H1 (cell line): ENCODE results near the gene PDIA2. TPM values are rescaled to one million over a fixed set of nuclear protein-coding genes. Genes with fewer than 3 reads are reported as not detected.

Source experiments
- CTCF ChIA-PET: fragments of 300-600 bp; sonication (Branson Sonifier 250); formaldehyde crosslinking; loops from one replicate; lab custom pipeline; 2021; ENCODE audit not compliant: partially characterized antibody; lab: Charles Lee
- POLR2A ChIA-PET: fragments of 300-600 bp; sonication (Branson Sonifier 250); formaldehyde crosslinking; loops from one replicate; lab custom pipeline; 2021; ENCODE audit warnings: inconsistent platforms; ENCODE audit not compliant: partially characterized antibody; lab: Charles Lee
- DNase-seq, 2 experiments: peaks; one replicate each; pipeline versions ENCODE4 v3.0.0 to v3.0.0-alpha.2; 2010 to 2022; ENCODE audit warnings: low spot score in 2 of 2, low read depth in 1 of 2, mixed read lengths in 1 of 2
- FAIRE-seq: peaks from 2 replicates; lab custom pipeline; 2011; peaks lifted over from hg19 to GRCh38; lab: Jason Lieb, UNC
- H2AFZ ChIP-seq: 2 replicates; pipeline ENCODE4 v1.8.1; 2012; ENCODE audit warnings: low read length, inconsistent platforms
- H2AK5ac ChIP-seq: 2 replicates; pipeline ENCODE4 v1.6.1; 2013; ENCODE audit warnings: low read depth, low read length
- H2BK120ac ChIP-seq: replicated peaks from 2 replicates; pipeline ENCODE3; 2013; ENCODE audit warnings: low read depth, low read length, inconsistent platforms
- H2BK12ac ChIP-seq: 2 replicates; pipeline ENCODE4 v1.6.1; 2013; ENCODE audit warnings: low read depth, low read length
- H2BK15ac ChIP-seq: 2 replicates; pipeline ENCODE4 v1.6.1; 2013; ENCODE audit warnings: low read length
- H2BK20ac ChIP-seq: 2 replicates; pipeline ENCODE4 v1.6.1; 2013; ENCODE audit warnings: low read length
- H2BK5ac ChIP-seq: 2 replicates; pipeline ENCODE4 v1.6.1; 2013; ENCODE audit warnings: low read depth, low read length
- H3K14ac ChIP-seq: 2 replicates; pipeline ENCODE4 v1.6.1; 2013; ENCODE audit warnings: inconsistent platforms; ENCODE audit not compliant: insufficient read length
- H3K18ac ChIP-seq: 2 replicates; pipeline ENCODE4 v1.6.1; 2013; ENCODE audit warnings: low read length; ENCODE audit errors: extremely low read depth
- H3K23ac ChIP-seq: 2 replicates; pipeline ENCODE4 v1.6.1; 2013; ENCODE audit warnings: inconsistent platforms; ENCODE audit not compliant: insufficient read length
- H3K23me2 ChIP-seq: 2 replicates; pipeline ENCODE4 v1.6.1; 2013; ENCODE audit warnings: low read depth, low read length
- H3K27ac ChIP-seq: 2 replicates; pipeline ENCODE4 v1.6.1; 2011; ENCODE audit warnings: low read depth, low read length, inconsistent platforms
- H3K27me3 ChIP-seq, 4 experiments: replicated peaks in 1 of 4; 1 replicate in 1 of 4; 2 replicates in 3 of 4; pipeline versions ENCODE4 v1.6.1 to v1.8.1; 2011 to 2013; ENCODE audit warnings: low read length in 3 of 4, mild to moderate bottlenecking in 3 of 4, inconsistent platforms in 2 of 4, mixed read lengths in 2 of 4, moderate library complexity in 1 of 4; ENCODE audit not compliant: control insufficient read depth in 3 of 4, insufficient read depth in 3 of 4; ENCODE audit errors: extremely low read depth in 1 of 4
- H3K36me3 ChIP-seq, 4 experiments: 2 replicates each; pipeline versions ENCODE4 v1.6.1 to v1.8.1; 2011 to 2013; ENCODE audit warnings: mild to moderate bottlenecking in 4 of 4, low read length in 3 of 4, moderate library complexity in 2 of 4, control low read depth in 1 of 4, inconsistent platforms in 1 of 4; ENCODE audit not compliant: insufficient read depth in 4 of 4, control insufficient read depth in 2 of 4
- H3K4ac ChIP-seq: replicated peaks from 2 replicates; pipeline ENCODE3; 2013; ENCODE audit warnings: low read length, low read depth, mixed read lengths, inconsistent platforms; ENCODE audit not compliant: insufficient read length
- H3K4me1 ChIP-seq, 4 experiments: replicated peaks in 1 of 4; 1 replicate in 1 of 4; 2 replicates in 3 of 4; pipeline versions ENCODE4 v1.6.1 to v1.8.1; 2011 to 2013; ENCODE audit warnings: low read length in 3 of 4, inconsistent platforms in 2 of 4, mixed read lengths in 1 of 4; ENCODE audit not compliant: insufficient read depth in 4 of 4, control insufficient read depth in 3 of 4
- H3K4me2 ChIP-seq, 2 experiments: 2 replicates each; pipeline versions ENCODE4 v1.6.1 to v1.8.1; 2011 to 2013; ENCODE audit warnings: low read depth in 2 of 2, low read length in 2 of 2, control low read depth in 1 of 2, inconsistent platforms in 1 of 2, mild to moderate bottlenecking in 1 of 2; ENCODE audit not compliant: insufficient read depth in 1 of 2
- H3K4me3 ChIP-seq, 4 experiments: fragments of 200-600, 300-600 bp in 1 of 4; sonication (generic), shearing (Covaris generic), sonication (Bioruptor Twin) in 1 of 4; 2 replicates each; pipeline versions ENCODE4 v1.5.1 to v1.8.1; 2011 to 2016; ENCODE audit warnings: low read length in 4 of 4, low read depth in 3 of 4, control low read depth in 2 of 4, inconsistent platforms in 2 of 4, mild to moderate bottlenecking in 2 of 4, mixed read lengths in 1 of 4, moderate library complexity in 1 of 4; ENCODE audit not compliant: insufficient read depth in 2 of 4; ENCODE audit errors: extremely low read depth in 1 of 4
- H3K56ac ChIP-seq: replicated peaks from 2 replicates; pipeline ENCODE3; 2013; ENCODE audit warnings: low read depth, mild to moderate bottlenecking, mixed read lengths, low read length, inconsistent platforms; ENCODE audit not compliant: insufficient read length
- H3K79me1 ChIP-seq: 2 replicates; pipeline ENCODE4 v1.6.1; 2013; ENCODE audit warnings: low read depth, low read length, control low read depth
- H3K79me2 ChIP-seq, 2 experiments: 2 replicates each; pipeline versions ENCODE4 v1.6.1 to v1.8.1; 2012 to 2013; ENCODE audit warnings: low read length in 2 of 2, mild to moderate bottlenecking in 2 of 2, inconsistent platforms in 1 of 2; ENCODE audit not compliant: insufficient read depth in 2 of 2, control insufficient read depth in 1 of 2
- H3K9ac ChIP-seq, 4 experiments: replicated peaks in 1 of 4; 1 replicate in 1 of 4; 2 replicates in 3 of 4; pipeline versions ENCODE4 v1.6.1 to v1.8.1; 2011 to 2013; ENCODE audit warnings: low read depth in 3 of 4, low read length in 3 of 4, control low read depth in 2 of 4, mild to moderate bottlenecking in 2 of 4, moderate library complexity in 2 of 4, inconsistent platforms in 1 of 4; ENCODE audit errors: extremely low read depth in 1 of 4
- H3K9me3 ChIP-seq, 2 experiments: 2 replicates each; pipeline versions ENCODE4 v1.6.1 to v1.8.1; 2012 to 2013; ENCODE audit warnings: mild to moderate bottlenecking in 2 of 2, moderate library complexity in 2 of 2, control low read depth in 1 of 2, inconsistent platforms in 1 of 2, low read depth in 1 of 2, low read length in 1 of 2, mixed read lengths in 1 of 2; ENCODE audit not compliant: insufficient read depth in 2 of 2
- H4K20me1 ChIP-seq, 2 experiments: replicated peaks in 1 of 2; 2 replicates each; pipeline versions ENCODE3 to v1.8.1; 2011 to 2013; ENCODE audit warnings: inconsistent platforms in 2 of 2, low read length in 2 of 2, mild to moderate bottlenecking in 1 of 2; ENCODE audit not compliant: insufficient read depth in 2 of 2, control insufficient read depth in 1 of 2
- H4K5ac ChIP-seq: 2 replicates; pipeline ENCODE4 v1.6.1; 2013; ENCODE audit warnings: low read length, low read depth, mixed read lengths, inconsistent platforms; ENCODE audit not compliant: insufficient read length
- H4K8ac ChIP-seq: 2 replicates; pipeline ENCODE4 v1.8.0; 2013; ENCODE audit warnings: mild to moderate bottlenecking, moderate library complexity, low read length, inconsistent platforms; ENCODE audit not compliant: insufficient read depth; ENCODE audit errors: extremely low read depth
- H4K91ac ChIP-seq: replicated peaks from 2 replicates; pipeline ENCODE3; 2013; ENCODE audit warnings: low read length, mixed read lengths, inconsistent platforms; ENCODE audit not compliant: insufficient read length
- GABPA ChIP-seq: IDR thresholded peaks from 2 replicates; pipeline ENCODE4 v1.6.1; 2011; ENCODE audit warnings: mild to moderate bottlenecking, low read length, moderate library complexity, borderline replicate concordance; ENCODE audit not compliant: insufficient read depth
- KDM5A ChIP-seq: fragments of 200-600 bp; IDR thresholded peaks from 2 replicates; pipeline ENCODE4 v1.7.1; 2012; ENCODE audit warnings: mild to moderate bottlenecking, low read length, inconsistent platforms, mixed read lengths
- RXRA ChIP-seq: IDR thresholded peaks from 2 replicates; pipeline ENCODE4 v1.6.1; 2011; ENCODE audit warnings: low read depth, mild to moderate bottlenecking, low read length, moderate library complexity; ENCODE audit not compliant: insufficient read depth
- WGBS, 2 experiments: shearing (Covaris generic) in 1 of 2; methylation state at CpG; one replicate each; pipeline versions ENCODE4 v1.1.6 to v1.1.7; 2013 to 2015; ENCODE audit warnings: low lambda C conversion rate in 2 of 2, mixed read lengths in 2 of 2, inconsistent platforms in 1 of 2, low coverage in 1 of 2, missing lambda C conversion rate in 1 of 2; ENCODE audit not compliant: insufficient replicate concordance in 2 of 2, insufficient coverage in 1 of 2, insufficient read length in 1 of 2; ENCODE audit errors: extremely low coverage in 1 of 2, missing lambda C conversion rate in 1 of 2; 5-methylcytosine and 5-hydroxymethylcytosine counted together
- polyA plus RNA-seq, 7 experiments: library from polyadenylated mRNA; depleted of rRNA in 3 of 7; stranded (reverse) in 5 of 7; unstranded in 2 of 7; fragments of >200 nt in 5 of 7; fragments of 200-250 nt in 2 of 7; gene quantifications; 1 replicate in 5 of 7; 2 replicates in 1 of 7; 4 replicates in 1 of 7; pipeline versions ENCODE4 v1.2.1 to v1.2.3, GENCODE V29; 2011 to 2013; ENCODE audit warnings: missing spikeins in 2 of 7, mixed read lengths in 2 of 7
- total RNA-seq: library from RNA; stranded (reverse); fragmentation: NEBNext Ultra II Directional; extraction: Animal tissue kit (Norgen Biotek cat#: 25700); gene quantifications from 2 replicates; pipeline ENCODE4 v1.2.1, GENCODE V29; 2021

Gene PDIA2
- total and polyA plus RNA-seq, 2 of the 8 experiments (the other 6 are each of a cell fraction or from before 2014, with no cell fraction given), result 0.34 to 0.50 TPM

- Histone ChIP-seq H2BK12ac (no peak overlapping the region), H3K79me1 (no peaks in the 10 kb centered on the region), H3K23me2 (peaks cover 11% of the 10 kb centered on the region; the same call in 1 of the 2 replicates), H3K14ac (no peak overlapping the region), H3K27ac (no peak overlapping the region), H4K20me1 (peaks cover 0 to 3% of the 10 kb centered on the region in 2 experiments), H3K27me3 (peaks cover 17 to 49% (median 43%) of the 10 kb centered on the region in 4 experiments), H2BK15ac (no peak overlapping the region), H2BK120ac (no peak overlapping the region), H4K5ac (no peak overlapping the region), H3K4ac (no peak overlapping the region), H3K56ac (no peak overlapping the region), H3K36me3 (no peaks in the 10 kb centered on the region), H3K18ac (no peak overlapping the region), H2BK5ac (no peak overlapping the region), H3K9ac (no peak overlapping the region), H2BK20ac (no peak overlapping the region), H2AFZ (no peak overlapping the region), H3K23ac (no peak overlapping the region), H3K79me2 (no peaks in the 10 kb centered on the region), H3K4me1 (peaks cover 0 to 7% (median 5%) of the 10 kb centered on the region in 4 experiments; a peak in 5 of 7 replicates), H3K9me3 (no peaks in the 10 kb centered on the region), H2AK5ac (no peak overlapping the region), H3K4me3 (no peak overlapping the region), H3K4me2 (no peak overlapping the region), H4K91ac (no peak overlapping the region), H4K8ac (peak overlapping the region; percentile 85)
- DNase-seq, result no peak
- ChIA-PET CTCF (interaction anchor here (1.2 kb wide), 1 partner anchor 304 kb away, joined by 3 read pairs; no protein-coding TSS in a partner anchor), POLR2A (interaction anchor here (0.6 to 2.7 kb wide), 4 partner anchors 10 to 67 kb away, joined by 3 to 6 read pairs (median 4); no protein-coding TSS in a partner anchor)
- no peak for FAIRE-seq
- 91% methylated on average over 18 of the region's 20 CpGs; no CpG with 5 or more reads in 1 of the 2 experiments for WGBS, 2 experiments
- TF ChIP-seq RXRA (no peak), KDM5A (no peak), GABPA (0 out of 2 replicates have a peak, but pooled peaks have one; percentile 30)
These were observed 6.4 kb upstream of the PDIA2 start for GRCh38 chr16:276426-277077.
